H9 (cell line): Measurements from ENCODE around the gene DENND4A. TPM values are rescaled to one million over a fixed set of nuclear protein-coding genes. Genes with fewer than 3 reads are reported as not detected.

Source experiments
- DNase-seq: peaks from one replicate; pipeline ENCODE4 v3.0.0-alpha.2; 2017
- H2AFZ ChIP-seq: one replicate; pipeline ENCODE4 v1.6.1; 2013; ENCODE audit warnings: mild to moderate bottlenecking, low read length, control low read depth, moderate library complexity
- H2AK5ac ChIP-seq: 2 replicates; pipeline ENCODE4 v1.6.1; 2013; ENCODE audit warnings: low read length, control low read depth, mixed read lengths; ENCODE audit not compliant: insufficient read length
- H2BK120ac ChIP-seq: one replicate; pipeline ENCODE4 v1.6.1; 2013; ENCODE audit warnings: low read depth, mild to moderate bottlenecking, low read length, control low read depth, inconsistent platforms; ENCODE audit not compliant: poor library complexity, severe bottlenecking
- H2BK12ac ChIP-seq: 2 replicates; pipeline ENCODE4 v1.6.1; 2013; ENCODE audit warnings: low read length, control low read depth, mixed read lengths, low read depth; ENCODE audit not compliant: insufficient read length
- H2BK15ac ChIP-seq: 2 replicates; pipeline ENCODE4 v1.6.1; 2013; ENCODE audit warnings: low read depth, low read length, control low read depth
- H2BK20ac ChIP-seq: one replicate; pipeline ENCODE4 v1.6.1; 2013; ENCODE audit warnings: low read depth, mild to moderate bottlenecking, low read length, control low read depth, inconsistent platforms; ENCODE audit not compliant: poor library complexity, severe bottlenecking
- H2BK5ac ChIP-seq: 2 replicates; pipeline ENCODE4 v1.6.1; 2013; ENCODE audit warnings: low read length, control low read depth, mixed read lengths; ENCODE audit not compliant: insufficient read length
- H3K14ac ChIP-seq: 2 replicates; pipeline ENCODE4 v1.6.1; 2013; ENCODE audit warnings: low read length, control low read depth; ENCODE audit not compliant: insufficient read depth
- H3K18ac ChIP-seq: 2 replicates; pipeline ENCODE4 v1.6.1; 2013; ENCODE audit warnings: low read depth, mild to moderate bottlenecking, mixed read lengths, low read length, control low read depth; ENCODE audit not compliant: insufficient read length
- H3K23ac ChIP-seq: 2 replicates; pipeline ENCODE4 v1.6.1; 2013; ENCODE audit warnings: low read length, control low read depth, mixed read lengths, low read depth; ENCODE audit not compliant: insufficient read length
- H3K23me2 ChIP-seq: 2 replicates; pipeline ENCODE4 v1.6.1; 2013; ENCODE audit warnings: low read depth, mild to moderate bottlenecking, mixed read lengths, low read length, control low read depth; ENCODE audit not compliant: insufficient read length, poor library complexity, severe bottlenecking
- H3K27ac ChIP-seq: 2 replicates; pipeline ENCODE4 v1.5.1; 2013; ENCODE audit warnings: low read length, control low read depth, mixed read lengths, low read depth; ENCODE audit not compliant: insufficient read length
- H3K27me3 ChIP-seq: 2 replicates; pipeline ENCODE4 v1.6.1; 2013; ENCODE audit warnings: low read length, control low read depth, inconsistent platforms; ENCODE audit not compliant: insufficient read depth
- H3K4ac ChIP-seq: 2 replicates; pipeline ENCODE4 v1.6.1; 2013; ENCODE audit warnings: low read depth, mild to moderate bottlenecking, control low read depth, inconsistent platforms, low read length, moderate library complexity
- H3K4me1 ChIP-seq: 2 replicates; pipeline ENCODE4 v1.6.1; 2013; ENCODE audit warnings: low read length, control low read depth, inconsistent platforms; ENCODE audit not compliant: insufficient read depth
- H3K4me2 ChIP-seq: 2 replicates; pipeline ENCODE4 v1.6.1; 2013; ENCODE audit warnings: low read length, control low read depth, mixed read lengths; ENCODE audit not compliant: insufficient read length, insufficient read depth
- H3K56ac ChIP-seq: 2 replicates; pipeline ENCODE4 v1.6.1; 2013; ENCODE audit warnings: low read depth, mild to moderate bottlenecking, mixed read lengths, low read length, control low read depth; ENCODE audit not compliant: insufficient read length
- H3K79me1 ChIP-seq: 2 replicates; pipeline ENCODE4 v1.6.1; 2013; ENCODE audit warnings: low read depth, mild to moderate bottlenecking, moderate library complexity, low read length, control low read depth, inconsistent platforms; ENCODE audit not compliant: insufficient read depth, poor library complexity, severe bottlenecking
- H3K79me2 ChIP-seq: 2 replicates; pipeline ENCODE4 v1.6.1; 2013; ENCODE audit warnings: low read length, control low read depth, inconsistent platforms; ENCODE audit not compliant: insufficient read depth
- H3K9ac ChIP-seq: 2 replicates; pipeline ENCODE4 v1.6.1; 2013; ENCODE audit warnings: low read length, control low read depth, mixed read lengths; ENCODE audit not compliant: insufficient read length; ENCODE audit errors: extremely low read depth
- H3K9me3 ChIP-seq: one replicate; pipeline ENCODE4 v1.6.1; 2013; ENCODE audit warnings: low read depth, low read length, inconsistent platforms; ENCODE audit not compliant: control insufficient read depth
- H3T11ph ChIP-seq: one replicate; pipeline ENCODE4 v1.6.1; 2013; ENCODE audit warnings: mild to moderate bottlenecking, low read length, control low read depth, inconsistent platforms
- H4K20me1 ChIP-seq: one replicate; pipeline ENCODE4 v1.6.1; 2013; ENCODE audit not compliant: control insufficient read depth, insufficient read length, insufficient read depth
- H4K5ac ChIP-seq: 2 replicates; pipeline ENCODE4 v1.6.1; 2013; ENCODE audit warnings: low read depth, mild to moderate bottlenecking, mixed read lengths, low read length, control low read depth; ENCODE audit not compliant: insufficient read length
- H4K8ac ChIP-seq: replicated peaks from 2 replicates; pipeline ENCODE4 v1.6.1; 2013; ENCODE audit warnings: low read length, control low read depth, mixed read lengths, low read depth; ENCODE audit not compliant: insufficient read length
- H4K91ac ChIP-seq: 2 replicates; pipeline ENCODE4 v1.6.1; 2013; ENCODE audit warnings: low read depth, mild to moderate bottlenecking, moderate library complexity, mixed read lengths, low read length, control low read depth; ENCODE audit not compliant: insufficient read length
- H3K27ac Mint-ChIP-seq, 3 experiments: 2 replicates in 2 of 3; 3 replicates in 1 of 3; pipeline ENCODE4 v1.8.0; 2020 to 2021; ENCODE audit warnings: mixed read lengths in 3 of 3, mild to moderate bottlenecking in 1 of 3, moderate library complexity in 1 of 3
- H3K27me3 Mint-ChIP-seq: 2 replicates; pipeline ENCODE4 v1.8.0; 2021; ENCODE audit warnings: low read depth, mild to moderate bottlenecking, moderate library complexity, mixed read lengths
- H3K36me3 Mint-ChIP-seq, 3 experiments: 2 replicates in 2 of 3; 3 replicates in 1 of 3; pipeline ENCODE4 v1.8.0; 2020 to 2021; ENCODE audit warnings: low read depth in 3 of 3, mixed read lengths in 3 of 3; ENCODE audit not compliant: insufficient read depth in 1 of 3
- H3K4me1 Mint-ChIP-seq, 2 experiments: 2 replicates each; pipeline ENCODE4 v1.8.0; 2020; ENCODE audit warnings: mixed read lengths in 2 of 2
- H3K4me3 Mint-ChIP-seq, 2 experiments: 2 replicates in 1 of 2; 3 replicates in 1 of 2; pipeline ENCODE4 v1.8.0; 2020 to 2021; ENCODE audit warnings: mild to moderate bottlenecking in 2 of 2, mixed read lengths in 2 of 2, moderate library complexity in 1 of 2
- H3K9me3 Mint-ChIP-seq, 2 experiments: 2 replicates in 1 of 2; 3 replicates in 1 of 2; pipeline ENCODE4 v1.8.0; 2020; ENCODE audit warnings: mild to moderate bottlenecking in 2 of 2, mixed read lengths in 2 of 2, moderate library complexity in 1 of 2
- CTCF ChIP-seq: fragments of 200-600 bp; sonication (generic); conservative IDR thresholded peaks from 3 replicates; pipeline ENCODE4 v1.8.0; 2021; ENCODE audit warnings: antibody characterized with exemption, mild to moderate bottlenecking
- WGBS: extraction: QIAGEN DNeasy Blood & Tissue Kit; methylation state at CpG from one replicate; pipeline ENCODE4 v1.1.7; 2013; ENCODE audit warnings: missing lambda C conversion rate, low lambda C conversion rate, mixed read lengths; ENCODE audit not compliant: insufficient read length; ENCODE audit errors: extremely low coverage; 5-methylcytosine and 5-hydroxymethylcytosine counted together
- total RNA-seq: library from RNA; stranded (reverse); gene quantifications from 2 replicates; pipeline ENCODE4 v1.2.1, GENCODE V29; 2021

DENND4A gene
- total RNA-seq, 1 experiment from 2014 or later = 4.7 TPM

GRCh38 chr15:65612949-65613744 is 178.9 kb downstream of the DENND4A start:
- no peak overlapping the region for H4K5ac ChIP-seq
- no peak overlapping the region for H3K27ac ChIP-seq
- H3K18ac ChIP-seq = no peak overlapping the region
- no peaks in the 10 kb centered on the region for H3K27me3 ChIP-seq
- H3K9me3 ChIP-seq = no peaks in the 10 kb centered on the region
- no peak overlapping the region for H3K56ac ChIP-seq
- H2BK20ac ChIP-seq = no peak overlapping the region
- no peaks in the 10 kb centered on the region; a peak in 1 of 5 replicates for H3K9me3 Mint-ChIP-seq
- no peak overlapping the region for H3K4me2 ChIP-seq
- H3K36me3 Mint-ChIP-seq = peaks cover 0 to 1% (median 0%) of the 10 kb centered on the region in 3 experiments; a peak in 1 of 7 replicates
- H2BK12ac ChIP-seq = no peak overlapping the region
- no peak overlapping the region for H3K27ac Mint-ChIP-seq
- H3K23ac ChIP-seq = no peak overlapping the region
- H4K91ac ChIP-seq = no peak overlapping the region
- H2BK5ac ChIP-seq = no peak overlapping the region
- H3K79me2 ChIP-seq = peaks cover 2% of the 10 kb centered on the region; the same call in 1 of the 2 replicates
- no CpG with 5 or more reads among the region's 6 CpGs for WGBS
- no peak overlapping the region for H2AK5ac ChIP-seq
- peaks cover 2% of the 10 kb centered on the region; the same call in 1 of the 2 replicates for H3K4me1 ChIP-seq
- H3K27me3 Mint-ChIP-seq = no peaks in the 10 kb centered on the region; the same call in none of the 2 replicates
- no peaks in the 10 kb centered on the region for H3K79me1 ChIP-seq
- H2AFZ ChIP-seq = no peak overlapping the region
- no peak overlapping the region for H2BK120ac ChIP-seq
- H3K23me2 ChIP-seq = peaks cover 8% of the 10 kb centered on the region
- peaks cover 16 to 21% of the 10 kb centered on the region in 2 experiments for H3K4me1 Mint-ChIP-seq
- no peak overlapping the region for H3K4me3 Mint-ChIP-seq
- H3T11ph ChIP-seq = no peak overlapping the region
- no peak overlapping the region for H3K9ac ChIP-seq
- no peak for DNase-seq
- no peak overlapping the region for H2BK15ac ChIP-seq
- no peak overlapping the region for H3K14ac ChIP-seq
- H4K8ac ChIP-seq = no peak overlapping the region
- TF ChIP-seq CTCF = no peak
- no peak overlapping the region for H3K4ac ChIP-seq
- H4K20me1 ChIP-seq = no peaks in the 10 kb centered on the region
